GM12878 (cell line): ENCODE results near the gene AKNA. TPM values are rescaled to one million over a fixed set of nuclear protein-coding genes. Genes with fewer than 3 reads are reported as not detected.
A peak's percentile ranks its signal among the peaks of the same experiment; 100 is the strongest.

Source experiments
- ATAC-seq: fragments of 200-7000 bp; cut with Tn5 transposase; 3 replicates; pipeline ENCODE4 v1.9.1; 2020; ENCODE audit warnings: mild to moderate bottlenecking, moderate library complexity
- BruUV-seq: library from RNA; stranded (reverse); fragments of 400-500 nt; replicated peaks from 2 replicates; lab custom pipeline; 2021; lab: Mats Ljungman, UMichigan
- CTCF ChIA-PET: fragments of 300-600 bp; sonication (Branson Sonifier 250); formaldehyde crosslinking; extraction: SDS; loops from one replicate; lab custom pipeline; 2021; ENCODE audit warnings: inconsistent platforms; lab: Yijun Ruan, JAX
- POLR2A ChIA-PET: fragments of 350-600 bp; formaldehyde crosslinking; extraction: SDS; loops from one replicate; lab custom pipeline; 2021; ENCODE audit warnings: inconsistent platforms; lab: Charles Lee
- RAD21 ChIA-PET: fragments of 300-600 bp; sonication (Branson Sonifier 250); formaldehyde crosslinking; loops from one replicate; lab custom pipeline; 2023; ENCODE audit warnings: antibody characterized with exemption; ENCODE audit not compliant: unreplicated experiment; lab: Charles Lee
- SMC1A ChIA-PET: fragments of 300-600 bp; sonication (Branson Sonifier 250); formaldehyde crosslinking; loops from one replicate; lab custom pipeline; 2023; ENCODE audit not compliant: unreplicated experiment, uncharacterized antibody; lab: Charles Lee
- DNase-seq: peaks from one replicate; pipeline ENCODE4 v3.0.0-alpha.2; 2011; ENCODE audit warnings: low read depth, low spot score
- FAIRE-seq: peaks from 3 replicates; lab custom pipeline; 2011; peaks lifted over from hg19 to GRCh38; lab: Jason Lieb, UNC
- H2AFZ ChIP-seq: 2 replicates; pipeline ENCODE4 v1.6.0; 2011; ENCODE audit warnings: low read depth, low read length, control low read depth; ENCODE audit not compliant: control insufficient read depth
- H3K27ac ChIP-seq: 2 replicates; pipeline ENCODE4 v1.5.1; 2011; ENCODE audit warnings: control low read depth; ENCODE audit not compliant: control insufficient read depth, insufficient read depth
- H3K27me3 ChIP-seq, 2 experiments: replicated peaks in 1 of 2; 2 replicates each; pipeline versions ENCODE4 v1.6.0 to v1.6.1; 2011; ENCODE audit warnings: low read length in 1 of 2; ENCODE audit not compliant: control insufficient read depth in 2 of 2, insufficient read depth in 2 of 2
- H3K36me3 ChIP-seq, 2 experiments: 2 replicates each; pipeline ENCODE4 v1.5.1; 2011; ENCODE audit warnings: low read length in 1 of 2; ENCODE audit not compliant: control insufficient read depth in 2 of 2, insufficient read depth in 2 of 2
- H3K4me1 ChIP-seq: 2 replicates; pipeline ENCODE4 v1.6.1; 2011; ENCODE audit warnings: mild to moderate bottlenecking, low read length, moderate library complexity, mixed read lengths; ENCODE audit not compliant: control insufficient read depth, insufficient read depth
- H3K4me2 ChIP-seq: 2 replicates; pipeline ENCODE4 v1.6.0; 2011; ENCODE audit warnings: control low read depth; ENCODE audit not compliant: control insufficient read depth, insufficient read depth
- H3K4me3 ChIP-seq: fragments of 200-600 bp; sonication (generic); 2 replicates; pipeline ENCODE4 v1.5.1; 2016
- H3K79me2 ChIP-seq: 2 replicates; pipeline ENCODE4 v1.6.0; 2011; ENCODE audit warnings: low read length; ENCODE audit not compliant: control insufficient read depth, insufficient read depth
- H3K9ac ChIP-seq: 2 replicates; pipeline ENCODE4 v1.8.0; 2011; ENCODE audit warnings: low read length, control low read depth, mixed read lengths; ENCODE audit not compliant: control insufficient read depth, insufficient read depth
- H3K9me3 ChIP-seq: replicated peaks from 3 replicates; pipeline ENCODE4 v1.5.1; 2011; ENCODE audit warnings: mild to moderate bottlenecking, low read length; ENCODE audit not compliant: control insufficient read depth, insufficient read depth
- H4K20me1 ChIP-seq: 2 replicates; pipeline ENCODE4 v1.6.0; 2011; ENCODE audit not compliant: control insufficient read depth, insufficient read depth
- BCLAF1 ChIP-seq: fragments of 450-650 bp; IDR thresholded peaks from 2 replicates; pipeline ENCODE4 v1.6.1; 2017; ENCODE audit warnings: antibody characterized with exemption, mild to moderate bottlenecking, moderate library complexity
- CEBPZ ChIP-seq: fragments of 150-350 bp; IDR thresholded peaks from 2 replicates; pipeline ENCODE4 v1.6.1; 2016; ENCODE audit warnings: low read depth, low read length
- EGR1 ChIP-seq, 2 experiments: IDR thresholded peaks; 1 replicate in 1 of 2; 2 replicates in 1 of 2; pipeline ENCODE4 v1.6.1; 2011 to 2012; ENCODE audit warnings: low read depth in 2 of 2, low read length in 2 of 2, borderline replicate concordance in 1 of 2, mild to moderate bottlenecking in 1 of 2, moderate library complexity in 1 of 2
- EZH2 ChIP-seq: IDR thresholded peaks from 2 replicates; pipeline ENCODE4 v1.6.1; 2012; ENCODE audit warnings: low read depth, mild to moderate bottlenecking, control low read depth, inconsistent platforms, low read length, borderline replicate concordance; ENCODE audit not compliant: control insufficient read depth
- IRF4 ChIP-seq: IDR thresholded peaks from 2 replicates; pipeline ENCODE4 v1.6.1; 2011; ENCODE audit warnings: low read depth, low read length
- RAD21 ChIP-seq: IDR thresholded peaks from 2 replicates; pipeline ENCODE4 v1.6.1; 2011; ENCODE audit warnings: mild to moderate bottlenecking, low read depth, low read length, moderate library complexity; ENCODE audit not compliant: insufficient read depth
- RCOR1 ChIP-seq: conservative IDR thresholded peaks from 2 replicates; pipeline ENCODE4 v1.6.1; 2012; ENCODE audit warnings: low read depth, low read length, improper control_type of control experiment
- SPI1 ChIP-seq: IDR thresholded peaks from 2 replicates; pipeline ENCODE4 v1.6.1; 2011; ENCODE audit warnings: low read depth, mild to moderate bottlenecking, low read length, moderate library complexity, borderline replicate concordance; ENCODE audit not compliant: insufficient read depth
- STAT1 ChIP-seq: fragments of 450-650 bp; conservative IDR thresholded peaks from 2 replicates; pipeline ENCODE4 v1.6.1; 2014; ENCODE audit warnings: antibody characterized with exemption, mild to moderate bottlenecking
- ZBED1 ChIP-seq: IDR thresholded peaks from 2 replicates; pipeline ENCODE4 v1.6.1; 2016; ENCODE audit warnings: borderline replicate concordance
- ZSCAN29 ChIP-seq: fragments of 450-650 bp; IDR thresholded peaks from 2 replicates; pipeline ENCODE4 v1.6.1; 2017; ENCODE audit warnings: mild to moderate bottlenecking, moderate library complexity
- WGBS: methylation state at CpG from one replicate; pipeline ENCODE4 v1.1.6; 2016; ENCODE audit warnings: low lambda C conversion rate; ENCODE audit not compliant: insufficient replicate concordance, insufficient coverage; ENCODE audit errors: missing lambda C conversion rate; 5-methylcytosine and 5-hydroxymethylcytosine counted together
- in situ Hi-C: fragments of 300-500 bp; cut with MboI; formaldehyde crosslinking; loops from 9 replicates; pipeline ENCODE4 v1.14.3; 2018; ENCODE audit warnings: mixed read lengths
- intact Hi-C: fragments of 100-400 bp; cut with micrococcal nuclease; formaldehyde crosslinking; loops from one replicate; pipeline ENCODE4 v1.14.2; 2022; ENCODE audit not compliant: unreplicated experiment
- polyA plus RNA-seq, 11 experiments: library from polyadenylated mRNA; depleted of rRNA in 4 of 11; unstranded in 6 of 11; stranded (reverse) in 5 of 11; fragments of >200 nt; fragmentation: Nextera tagmentation in 4 of 11; fragmentation: Illumina TruSeq in 1 of 11; extraction: Ambion mirVana in 4 of 11; extraction: Trizol in 1 of 11; gene quantifications; 1 replicate in 1 of 11; 2 replicates in 10 of 11; pipeline versions ENCODE4 v1.2.1 to v1.2.3, GENCODE V29; 2011 to 2016; ENCODE audit warnings: inconsistent platforms in 2 of 11, missing spikeins in 2 of 11, low read depth in 1 of 11
- total RNA-seq, 4 experiments: library from RNA; depleted of rRNA in 3 of 4; stranded (reverse); fragments of >200 nt in 3 of 4; fragmentation: Illumina TruSeq in 1 of 4; extraction: Trizol in 1 of 4; gene quantifications; 2 replicates each; pipeline versions ENCODE4 v1.2.1 to v1.2.3, GENCODE V29; 2013 to 2021

Gene AKNA
- total and polyA plus RNA-seq, 10 of the 15 experiments (the other 5 are each of a cell fraction or from before 2014, with no cell fraction given), result 1.6 to 132 (median 35.3) TPM

GRCh38 chr9:114386886-114387679 lies 699 bp downstream of the AKNA start (continued):
- TF ChIP-seq ZBED1, result no peak
- no peak for TF ChIP-seq BCLAF1
- TF ChIP-seq EGR1 (IDR thresholded peaks at IDR 0.05; ENCODE audit: borderline replicate concordance in 1 of 2, low read depth in 2 of 2, low read length in 2 of 2), result 0 out of 3 replicates have a peak, but pooled peaks of 1 of the 2 experiments have one; percentile 13
- TF ChIP-seq IRF4, result no peak
- no peak for TF ChIP-seq STAT1

- H3K27me3 ChIP-seq, result no peaks in the 10 kb centered on the region
- DNase-seq (no peak), FAIRE-seq (no peak), ATAC-seq (no peak)
- in situ Hi-C loops, result loop anchor here (5.0 kb wide), 1 partner anchor 226 kb away; the partner anchor contains the start of gene TMEM268
- H3K27ac ChIP-seq, result peak overlapping the region; percentile 100
- intact Hi-C loops, result loop anchor here (5.0 to 10.0 kb wide), 2 partner anchors 226 to 1112 kb away; partner anchors contain the start of genes CDC26, PRPF4 and TMEM268
- H3K9me3 ChIP-seq, result no peaks in the 10 kb centered on the region
- H4K20me1 ChIP-seq, result no peaks in the 10 kb centered on the region
- SMC1A ChIA-PET, result interaction anchor here (0.7 to 12.8 kb wide), 9 partner anchors 8 to 267 kb away, joined by 3 to 327 read pairs (median 7); no protein-coding TSS in a partner anchor
- POLR2A ChIA-PET, result interaction anchor here (1.3 to 13.2 kb wide), 14 partner anchors 10 to 869 kb away, joined by 3 to 312 read pairs (median 10); partner anchors contain the start of genes TMEM268 and WHRN
- 0% methylated on average over 10 of the region's 10 CpGs for WGBS
- peaks cover 74% of the 10 kb centered on the region for H3K4me1 ChIP-seq
- RAD21 ChIA-PET, result interaction anchor here (1.3 to 13.0 kb wide), 13 partner anchors 10 to 267 kb away, joined by 3 to 251 read pairs (median 8); partner anchors contain the start of gene WHRN
- BruUV-seq, result no TSS peak
- peaks cover 96% of the 10 kb centered on the region for H3K79me2 ChIP-seq
- CTCF ChIA-PET, result interaction anchor here (0.6 to 10.2 kb wide), 11 partner anchors 11 to 1025 kb away, joined by 3 to 122 read pairs (median 11); no protein-coding TSS in a partner anchor
- H3K9ac ChIP-seq, result peak overlapping the region; percentile 99
- TF ChIP-seq EZH2, result no peak
- no peak for TF ChIP-seq RAD21
- TF ChIP-seq CEBPZ, result no peak
- no peak for TF ChIP-seq ZSCAN29
- TF ChIP-seq RCOR1, result no peak
- no peak; the same call in 1 of the 2 replicates for TF ChIP-seq SPI1
- peaks cover 2 to 5% of the 10 kb centered on the region in 2 experiments; a peak in 3 of 4 replicates for H3K36me3 ChIP-seq
- no peak overlapping the region for H2AFZ ChIP-seq
- H3K4me3 ChIP-seq, result peak overlapping the region; percentile 91
- peak overlapping the region; percentile 100 for H3K4me2 ChIP-seq
These were observed 1.4 kb downstream of the AKNA start for GRCh38 chr9:114386361-114386885.
